ENCODE data around the gene MLST8. TPM values are rescaled to one million over a fixed set of nuclear protein-coding genes. Genes with fewer than 3 reads are reported as not detected.

The MLST8 gene
- total and polyA plus RNA-seq, 4 experiments from 2014 or later: 27.4 to 34.7 (median 29.6) TPM

DNA sequence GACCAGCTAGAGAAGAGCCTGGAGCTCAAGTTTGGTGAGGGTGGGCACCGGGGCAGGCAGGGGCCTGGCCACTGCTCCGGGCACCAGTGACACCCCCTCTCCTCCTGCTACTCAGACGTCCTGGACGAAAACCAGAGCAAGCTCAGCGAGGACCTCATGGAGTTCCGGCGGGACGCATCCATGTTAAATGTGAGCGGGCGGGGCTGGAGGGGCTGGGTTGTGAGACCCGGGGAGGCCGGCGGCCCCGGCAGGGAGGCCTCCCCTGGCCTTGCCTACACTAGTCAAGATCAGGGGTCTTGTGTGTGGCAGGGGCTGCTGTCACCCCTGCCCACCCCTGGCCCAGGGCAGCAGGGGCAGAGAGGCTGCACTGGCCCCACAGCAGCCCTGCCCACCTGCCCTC, 31.9 kb upstream of the MLST8 start:
- H3K4me3 ChIP-seq (ENCODE audit: low read length in 2 of 2): no peak overlapping the region
- H3K4me3 Mint-ChIP-seq: no peak overlapping the region
- H3K27me3 ChIP-seq (ENCODE audit: insufficient read depth, low read length): no peaks in the 10 kb centered on the region
- H3K4me1 ChIP-seq (ENCODE audit: insufficient read depth, low read length): no peaks in the 10 kb centered on the region
- CTCF ChIA-PET (ENCODE audit: partially characterized antibody): no interaction called here
- no peaks in the 10 kb centered on the region for H3K27me3 Mint-ChIP-seq
- no peak overlapping the region for H3K27ac ChIP-seq (ENCODE audit: low read depth, low read length)
- no peak for DNase-seq
- intact Hi-C loops (cut with micrococcal nuclease): no loop called here
- no peaks in the 10 kb centered on the region for H3K9me3 ChIP-seq (ENCODE audit: control insufficient read depth in 1 of 2, low read length in 2 of 2)
- no peak overlapping the region for H3K27ac Mint-ChIP-seq
- H3K36me3 Mint-ChIP-seq: peaks cover 0 to 20% of the 10 kb centered on the region in 2 donors
- H3K4me1 Mint-ChIP-seq: no peaks in the 10 kb centered on the region
- H3K36me3 ChIP-seq (ENCODE audit: insufficient read depth, low read length): peaks cover 6% of the 10 kb centered on the region
- no peaks in the 10 kb centered on the region for H3K9me3 Mint-ChIP-seq
- POLR2A ChIA-PET (ENCODE audit: partially characterized antibody): interaction anchor here (0.8 kb wide), 1 partner anchor 32 kb away, joined by 4 read pairs; the partner anchor contains the start of gene MLST8

DNA sequence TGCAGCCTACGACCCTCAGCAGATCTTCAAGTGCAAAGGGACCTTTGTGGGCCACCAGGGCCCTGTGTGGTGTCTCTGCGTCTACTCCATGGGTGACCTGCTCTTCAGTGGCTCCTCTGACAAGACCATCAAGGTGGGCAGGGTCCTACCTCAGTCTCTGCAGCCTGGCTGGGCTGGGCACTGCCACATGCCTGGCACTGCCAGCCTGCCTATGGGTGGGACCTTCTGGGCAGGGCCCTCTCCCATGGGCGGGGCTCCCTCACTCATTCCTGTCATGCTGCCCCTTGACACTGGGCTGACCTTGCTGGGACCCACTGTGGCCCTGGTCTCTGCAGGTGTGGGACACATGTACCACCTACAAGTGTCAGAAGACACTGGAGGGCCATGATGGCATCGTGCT, 31.3 kb upstream of the MLST8 start:
- no peak for DNase-seq
- H3K4me3 Mint-ChIP-seq: no peak overlapping the region
- H3K36me3 Mint-ChIP-seq: peaks cover 0 to 19% of the 10 kb centered on the region in 2 donors
- intact Hi-C loops (cut with micrococcal nuclease): no loop called here
- Histone ChIP-seq H3K4me1 (ENCODE audit: insufficient read depth, low read length) (no peaks in the 10 kb centered on the region), H3K27ac (ENCODE audit: low read depth, low read length) (no peak overlapping the region), H3K9me3 (ENCODE audit: control insufficient read depth in 1 of 2, low read length in 2 of 2) (no peaks in the 10 kb centered on the region), H3K36me3 (ENCODE audit: insufficient read depth, low read length) (peaks cover 4% of the 10 kb centered on the region), H3K27me3 (ENCODE audit: insufficient read depth, low read length) (no peaks in the 10 kb centered on the region), H3K4me3 (ENCODE audit: low read length in 2 of 2) (no peak overlapping the region)
- H3K4me1 Mint-ChIP-seq: no peaks in the 10 kb centered on the region
- H3K27me3 Mint-ChIP-seq: no peaks in the 10 kb centered on the region
- no peak overlapping the region for H3K27ac Mint-ChIP-seq
- ChIA-PET CTCF (ENCODE audit: partially characterized antibody) (no interaction called here), POLR2A (ENCODE audit: partially characterized antibody) (no interaction called here)
- H3K9me3 Mint-ChIP-seq: no peaks in the 10 kb centered on the region

DNA sequence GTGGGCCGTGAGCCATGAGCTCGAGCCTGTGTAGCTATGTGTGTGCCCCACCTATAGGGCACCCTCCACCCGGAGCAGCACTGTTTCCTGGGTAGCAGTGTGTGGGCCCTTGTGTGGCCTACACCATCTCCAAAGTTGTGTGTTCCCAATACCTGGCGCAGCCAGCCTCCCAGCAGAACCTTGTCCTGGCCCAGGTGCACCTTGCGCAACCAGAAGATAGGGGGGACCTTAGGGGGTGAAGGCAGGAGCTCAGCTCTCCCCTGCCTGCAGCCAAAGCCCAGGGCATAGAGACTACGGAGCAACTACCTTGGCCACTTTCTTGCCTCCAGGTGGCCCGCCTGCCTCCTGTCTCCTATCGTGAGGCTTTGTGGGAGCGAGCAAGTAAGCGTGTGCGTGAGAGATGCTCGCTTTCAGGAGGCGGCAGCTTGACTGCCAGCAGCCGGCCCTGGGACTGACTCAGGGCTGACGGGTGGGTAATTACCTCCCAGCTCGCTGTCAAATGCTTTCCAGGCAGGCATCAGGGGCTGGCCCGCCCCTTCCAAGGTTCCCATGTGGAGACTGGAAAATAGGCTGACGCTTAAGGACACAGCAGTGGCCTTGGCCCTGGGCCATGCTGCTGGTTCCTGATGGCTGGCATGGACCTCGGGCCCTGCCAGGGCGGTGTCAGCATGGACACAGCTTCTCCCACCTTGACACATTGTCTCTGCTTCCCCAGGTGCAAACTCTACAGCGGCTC, 30.7 kb upstream of the MLST8 start:
- H3K27me3 ChIP-seq (ENCODE audit: insufficient read depth, low read length): no peaks in the 10 kb centered on the region
- no peaks in the 10 kb centered on the region for H3K9me3 Mint-ChIP-seq
- no peak overlapping the region for H3K27ac Mint-ChIP-seq
- no peak overlapping the region for H3K27ac ChIP-seq (ENCODE audit: low read depth, low read length)
- intact Hi-C loops (cut with micrococcal nuclease): no loop called here
- H3K9me3 ChIP-seq (ENCODE audit: control insufficient read depth in 1 of 2, low read length in 2 of 2): no peaks in the 10 kb centered on the region
- no peaks in the 10 kb centered on the region for H3K4me1 Mint-ChIP-seq
- POLR2A ChIA-PET (ENCODE audit: partially characterized antibody): no interaction called here
- no peaks in the 10 kb centered on the region for H3K4me1 ChIP-seq (ENCODE audit: insufficient read depth, low read length)
- no peak overlapping the region for H3K4me3 ChIP-seq (ENCODE audit: low read length in 2 of 2)
- no peaks in the 10 kb centered on the region for H3K27me3 Mint-ChIP-seq
- DNase-seq: no peak
- CTCF ChIA-PET (ENCODE audit: partially characterized antibody): no interaction called here
- no peak overlapping the region for H3K4me3 Mint-ChIP-seq
- H3K36me3 ChIP-seq (ENCODE audit: insufficient read depth, low read length): peaks cover 4% of the 10 kb centered on the region
- peaks cover 0 to 19% of the 10 kb centered on the region in 2 donors for H3K36me3 Mint-ChIP-seq

DNA sequence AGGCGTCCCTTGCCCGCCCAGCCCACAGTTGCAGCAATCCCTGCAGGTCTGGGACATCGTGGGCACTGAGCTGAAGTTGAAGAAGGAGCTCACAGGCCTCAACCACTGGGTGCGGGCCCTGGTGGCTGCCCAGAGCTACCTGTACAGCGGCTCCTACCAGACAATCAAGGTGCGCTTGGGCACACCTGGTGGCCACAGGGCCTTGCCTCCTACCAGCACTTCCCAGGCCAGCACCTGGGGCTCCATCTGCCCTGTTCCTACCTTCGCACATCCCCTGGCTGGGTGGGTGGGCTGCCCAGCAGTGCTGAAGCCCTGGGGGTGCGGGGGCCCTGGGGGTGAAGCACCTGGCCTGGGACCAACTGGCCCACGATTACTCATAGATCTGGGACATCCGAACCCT, 29.8 kb upstream of the MLST8 start:
- H3K36me3 ChIP-seq (ENCODE audit: insufficient read depth, low read length): peaks cover 4% of the 10 kb centered on the region
- Mint-ChIP-seq H3K9me3 (no peaks in the 10 kb centered on the region), H3K27ac (no peak overlapping the region), H3K4me1 (no peaks in the 10 kb centered on the region), H3K36me3 (peaks cover 0 to 19% of the 10 kb centered on the region in 2 donors), H3K27me3 (no peaks in the 10 kb centered on the region), H3K4me3 (no peak overlapping the region)
- intact Hi-C loops (cut with micrococcal nuclease): no loop called here
- no peaks in the 10 kb centered on the region for H3K9me3 ChIP-seq (ENCODE audit: control insufficient read depth in 1 of 2, low read length in 2 of 2)
- no peak overlapping the region for H3K27ac ChIP-seq (ENCODE audit: low read depth, low read length)
- no peaks in the 10 kb centered on the region for H3K27me3 ChIP-seq (ENCODE audit: insufficient read depth, low read length)
- no peak for DNase-seq
- no peaks in the 10 kb centered on the region for H3K4me1 ChIP-seq (ENCODE audit: insufficient read depth, low read length)
- POLR2A ChIA-PET (ENCODE audit: partially characterized antibody): no interaction called here
- H3K4me3 ChIP-seq (ENCODE audit: low read length in 2 of 2): no peak overlapping the region
- CTCF ChIA-PET (ENCODE audit: partially characterized antibody): interaction anchor here (0.8 kb wide), 1 partner anchor 35 kb away, joined by 3 read pairs; no protein-coding TSS in a partner anchor

DNA sequence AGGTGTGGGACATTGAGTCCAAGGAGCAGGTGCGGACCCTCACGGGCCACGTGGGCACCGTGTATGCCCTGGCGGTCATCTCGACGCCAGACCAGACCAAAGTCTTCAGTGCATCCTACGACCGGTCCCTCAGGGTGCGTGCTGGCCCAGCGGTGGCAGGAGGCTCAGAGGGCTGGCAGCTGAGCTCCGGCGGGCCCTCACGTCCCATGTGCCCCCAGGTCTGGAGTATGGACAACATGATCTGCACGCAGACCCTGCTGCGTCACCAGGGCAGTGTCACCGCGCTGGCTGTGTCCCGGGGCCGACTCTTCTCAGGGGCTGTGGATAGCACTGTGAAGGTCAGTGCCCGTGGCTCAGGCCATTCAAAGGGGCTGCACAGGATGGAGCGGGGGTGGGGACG, 29.2 kb upstream of the MLST8 start:
- no peak overlapping the region for H3K4me3 ChIP-seq (ENCODE audit: low read length in 2 of 2)
- H3K4me3 Mint-ChIP-seq: no peak overlapping the region
- no peaks in the 10 kb centered on the region for H3K27me3 ChIP-seq (ENCODE audit: insufficient read depth, low read length)
- no peaks in the 10 kb centered on the region for H3K4me1 Mint-ChIP-seq
- H3K27ac Mint-ChIP-seq: no peak overlapping the region
- no peaks in the 10 kb centered on the region for H3K4me1 ChIP-seq (ENCODE audit: insufficient read depth, low read length)
- no peak overlapping the region for H3K27ac ChIP-seq (ENCODE audit: low read depth, low read length)
- H3K9me3 Mint-ChIP-seq: no peaks in the 10 kb centered on the region
- intact Hi-C loops (cut with micrococcal nuclease): no loop called here
- no peaks in the 10 kb centered on the region for H3K9me3 ChIP-seq (ENCODE audit: control insufficient read depth in 1 of 2, low read length in 2 of 2)
- ChIA-PET POLR2A (ENCODE audit: partially characterized antibody) (no interaction called here), CTCF (ENCODE audit: partially characterized antibody) (interaction anchor here (0.6 to 0.8 kb wide), 2 partner anchors 36 to 701 kb away, joined by 3 to 4 read pairs; no protein-coding TSS in a partner anchor)
- H3K36me3 ChIP-seq (ENCODE audit: insufficient read depth, low read length): peaks cover 4% of the 10 kb centered on the region
- peaks cover 0 to 19% of the 10 kb centered on the region in 2 donors for H3K36me3 Mint-ChIP-seq
- no peaks in the 10 kb centered on the region for H3K27me3 Mint-ChIP-seq
- DNase-seq: no peak

DNA sequence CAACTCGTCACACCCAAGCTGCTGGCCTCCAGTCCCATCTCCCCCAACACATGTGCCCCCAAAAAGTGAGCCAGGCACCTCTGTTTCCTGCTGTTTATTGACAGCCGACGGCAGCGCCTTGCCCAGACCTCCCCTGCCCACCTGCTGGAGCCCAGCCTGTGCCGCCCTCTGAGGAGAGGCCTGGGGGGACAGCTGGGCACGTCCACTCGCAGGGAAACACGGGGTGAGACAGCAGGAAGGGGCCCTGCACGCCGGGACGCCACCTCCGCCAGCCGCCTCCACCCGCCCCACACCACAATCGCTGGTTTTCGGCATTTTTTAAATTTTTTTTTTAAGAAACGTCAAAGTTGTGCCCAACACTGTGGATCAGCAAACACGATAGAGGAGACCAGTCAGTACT, 28.2 kb upstream of the MLST8 start:
- POLR2A ChIA-PET (ENCODE audit: partially characterized antibody): interaction anchor here (1.4 kb wide), 1 partner anchor 22 kb away, joined by 3 read pairs; the partner anchor contains the start of gene TRAF7
- H3K4me1 Mint-ChIP-seq: peaks cover 0 to 4% (median under 1%) of the 10 kb centered on the region in 4 donors
- H3K9me3 ChIP-seq (ENCODE audit: control insufficient read depth in 1 of 2, low read length in 2 of 2): no peaks in the 10 kb centered on the region
- H3K36me3 ChIP-seq (ENCODE audit: insufficient read depth, low read length): peaks cover 4% of the 10 kb centered on the region
- H3K27me3 ChIP-seq (ENCODE audit: insufficient read depth, low read length): no peaks in the 10 kb centered on the region
- no peaks in the 10 kb centered on the region for H3K27me3 Mint-ChIP-seq
- H3K4me3 Mint-ChIP-seq: no peak overlapping the region
- no peaks in the 10 kb centered on the region for H3K9me3 Mint-ChIP-seq
- H3K27ac ChIP-seq (ENCODE audit: low read depth, low read length): no peak overlapping the region
- no peak overlapping the region for H3K27ac Mint-ChIP-seq
- intact Hi-C loops (cut with micrococcal nuclease): no loop called here
- DNase-seq: no peak
- CTCF ChIA-PET (ENCODE audit: partially characterized antibody): no interaction called here
- no peaks in the 10 kb centered on the region for H3K4me1 ChIP-seq (ENCODE audit: insufficient read depth, low read length)
- H3K36me3 Mint-ChIP-seq: peaks cover 0 to 16% of the 10 kb centered on the region in 2 donors
- no peak overlapping the region for H3K4me3 ChIP-seq (ENCODE audit: low read length in 2 of 2)

DNA sequence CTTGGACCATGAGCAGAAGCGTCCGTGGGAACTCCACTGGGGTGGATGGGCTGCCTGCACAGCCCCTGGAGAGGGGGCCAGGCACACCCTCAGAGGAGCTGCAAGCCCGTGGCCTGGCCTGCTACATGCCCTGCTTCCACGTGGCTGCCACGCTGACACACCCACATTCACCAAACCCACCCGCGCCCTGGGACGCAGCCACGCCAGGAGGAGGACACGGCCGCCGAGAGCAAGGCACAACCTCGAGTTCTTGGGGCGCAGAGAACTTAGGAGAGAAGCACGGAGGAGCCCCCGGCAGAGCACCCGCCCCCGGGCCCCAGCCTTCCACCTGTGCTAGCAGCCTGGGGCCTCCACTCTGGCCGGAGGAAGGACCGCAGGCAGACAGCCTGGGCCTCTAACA, 27.7 kb upstream of the MLST8 start:
- CTCF ChIA-PET (ENCODE audit: partially characterized antibody): no interaction called here
- no peak overlapping the region for H3K27ac ChIP-seq (ENCODE audit: low read depth, low read length)

More for the DNA sequence above, 27.7 kb upstream of the MLST8 start:
- peaks cover 0 to 16% of the 10 kb centered on the region in 2 donors for H3K36me3 Mint-ChIP-seq
- no peaks in the 10 kb centered on the region for H3K9me3 Mint-ChIP-seq
- POLR2A ChIA-PET (ENCODE audit: partially characterized antibody): interaction anchor here (1.4 kb wide), 1 partner anchor 22 kb away, joined by 3 read pairs; the partner anchor contains the start of gene TRAF7
- H3K4me3 Mint-ChIP-seq: no peak overlapping the region
- intact Hi-C loops (cut with micrococcal nuclease): no loop called here
- DNase-seq: no peak
- no peak overlapping the region for H3K27ac Mint-ChIP-seq
- peaks cover 0 to 7% (median 2%) of the 10 kb centered on the region in 4 donors for H3K4me1 Mint-ChIP-seq
- H3K4me3 ChIP-seq (ENCODE audit: low read length in 2 of 2): no peak overlapping the region
- no peaks in the 10 kb centered on the region for H3K27me3 ChIP-seq (ENCODE audit: insufficient read depth, low read length)
- no peaks in the 10 kb centered on the region for H3K4me1 ChIP-seq (ENCODE audit: insufficient read depth, low read length)
- H3K36me3 ChIP-seq (ENCODE audit: insufficient read depth, low read length): peaks cover 4% of the 10 kb centered on the region
- H3K27me3 Mint-ChIP-seq: no peaks in the 10 kb centered on the region
- H3K9me3 ChIP-seq (ENCODE audit: control insufficient read depth in 1 of 2, low read length in 2 of 2): no peaks in the 10 kb centered on the region
